AG04449 (cell line): ENCODE measurements around the gene DYNC2I2.

Experiments
- CTCF ChIA-PET: fragments of 350-600 bp; formaldehyde crosslinking; extraction: SDS; loops from one replicate; lab custom pipeline; 2021; ENCODE audit warnings: antibody characterized with exemption; lab: Yijun Ruan, JAX
- POLR2A ChIA-PET: fragments of 400-600, 350-600 bp; formaldehyde crosslinking; extraction: SDS; loops from one replicate; lab custom pipeline; 2020; ENCODE audit warnings: antibody characterized with exemption, inconsistent platforms; lab: Yijun Ruan, JAX
- DNase-seq: peaks from one replicate; pipeline ENCODE4 v3.0.0-alpha.2; 2010; ENCODE audit warnings: low read depth, low spot score
- H3K4me3 ChIP-seq: 2 replicates; pipeline ENCODE4 v1.5.1; 2011; ENCODE audit warnings: low read depth, mild to moderate bottlenecking, control low read depth, low read length
- TF ChIP-seq, protein P1 (sequence below): IDR thresholded peaks from one replicate; pipeline ENCODE4 v1.5.1; 2011; ENCODE audit warnings: mild to moderate bottlenecking, moderate library complexity, low read length, control low read depth, inconsistent platforms; ENCODE audit not compliant: insufficient read depth; ENCODE audit errors: missing control alignments

The DYNC2I2 gene

DNA sequence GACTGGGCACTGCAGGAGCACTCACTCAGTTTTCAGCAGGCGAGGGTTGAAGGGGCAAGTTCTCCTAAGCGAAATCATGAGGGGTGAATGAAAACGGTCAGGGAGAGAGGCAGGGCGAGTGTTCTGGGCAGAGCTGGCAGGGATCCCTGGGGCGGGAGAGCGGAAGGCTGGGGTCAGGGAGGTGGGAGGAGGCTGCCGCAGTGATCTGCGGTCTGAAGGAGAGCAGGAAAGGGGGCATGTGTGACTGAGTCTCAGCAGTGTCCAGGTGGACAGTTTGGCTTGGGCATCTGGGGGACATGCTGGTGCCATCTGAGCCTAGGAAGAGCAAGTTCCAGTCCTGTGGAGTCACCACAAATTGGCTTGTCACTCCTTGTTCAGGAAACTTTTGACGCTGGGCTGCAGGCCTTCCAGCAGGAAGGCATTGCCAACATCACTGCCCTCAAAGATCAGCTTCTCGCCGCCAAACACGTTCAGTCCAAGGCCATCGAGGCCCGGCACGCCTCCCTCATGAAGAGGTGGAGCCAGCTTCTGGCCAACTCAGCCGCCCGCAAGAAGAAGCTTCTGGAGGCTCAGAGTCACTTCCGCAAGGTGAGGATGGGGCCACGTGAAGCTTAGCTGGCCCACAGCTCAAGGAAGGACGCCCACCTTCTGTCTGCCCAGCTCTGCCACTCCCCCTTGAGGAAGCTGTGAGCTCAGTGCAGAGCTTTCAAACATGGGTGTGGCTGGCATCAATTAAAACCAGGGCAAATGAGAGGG is 31.1 kb downstream of the DYNC2I2 start:
- TF ChIP-seq, protein P1, sequence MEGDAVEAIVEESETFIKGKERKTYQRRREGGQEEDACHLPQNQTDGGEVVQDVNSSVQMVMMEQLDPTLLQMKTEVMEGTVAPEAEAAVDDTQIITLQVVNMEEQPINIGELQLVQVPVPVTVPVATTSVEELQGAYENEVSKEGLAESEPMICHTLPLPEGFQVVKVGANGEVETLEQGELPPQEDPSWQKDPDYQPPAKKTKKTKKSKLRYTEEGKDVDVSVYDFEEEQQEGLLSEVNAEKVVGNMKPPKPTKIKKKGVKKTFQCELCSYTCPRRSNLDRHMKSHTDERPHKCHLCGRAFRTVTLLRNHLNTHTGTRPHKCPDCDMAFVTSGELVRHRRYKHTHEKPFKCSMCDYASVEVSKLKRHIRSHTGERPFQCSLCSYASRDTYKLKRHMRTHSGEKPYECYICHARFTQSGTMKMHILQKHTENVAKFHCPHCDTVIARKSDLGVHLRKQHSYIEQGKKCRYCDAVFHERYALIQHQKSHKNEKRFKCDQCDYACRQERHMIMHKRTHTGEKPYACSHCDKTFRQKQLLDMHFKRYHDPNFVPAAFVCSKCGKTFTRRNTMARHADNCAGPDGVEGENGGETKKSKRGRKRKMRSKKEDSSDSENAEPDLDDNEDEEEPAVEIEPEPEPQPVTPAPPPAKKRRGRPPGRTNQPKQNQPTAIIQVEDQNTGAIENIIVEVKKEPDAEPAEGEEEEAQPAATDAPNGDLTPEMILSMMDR: no peak
- no peak overlapping the region for H3K4me3 ChIP-seq
- POLR2A ChIA-PET: no interaction called here
- DNase-seq: no peak
- CTCF ChIA-PET: interaction anchor here (1.4 to 5.8 kb wide), 3 partner anchors 8 to 16 kb away, joined by 3 to 53 read pairs (median 5); no protein-coding TSS in a partner anchor

- no peak overlapping the region for H3K4me3 ChIP-seq
- no peak for DNase-seq
- POLR2A ChIA-PET: no interaction called here
- TF ChIP-seq, protein P1: no peak
- CTCF ChIA-PET: interaction anchor here (0.6 to 5.8 kb wide), 4 partner anchors 9 to 398 kb away, joined by 3 to 53 read pairs (median 4); no protein-coding TSS in a partner anchor
These were observed 32.1 kb downstream of the DYNC2I2 start for GRCh38 chr9:128624566-128624965.

DNA sequence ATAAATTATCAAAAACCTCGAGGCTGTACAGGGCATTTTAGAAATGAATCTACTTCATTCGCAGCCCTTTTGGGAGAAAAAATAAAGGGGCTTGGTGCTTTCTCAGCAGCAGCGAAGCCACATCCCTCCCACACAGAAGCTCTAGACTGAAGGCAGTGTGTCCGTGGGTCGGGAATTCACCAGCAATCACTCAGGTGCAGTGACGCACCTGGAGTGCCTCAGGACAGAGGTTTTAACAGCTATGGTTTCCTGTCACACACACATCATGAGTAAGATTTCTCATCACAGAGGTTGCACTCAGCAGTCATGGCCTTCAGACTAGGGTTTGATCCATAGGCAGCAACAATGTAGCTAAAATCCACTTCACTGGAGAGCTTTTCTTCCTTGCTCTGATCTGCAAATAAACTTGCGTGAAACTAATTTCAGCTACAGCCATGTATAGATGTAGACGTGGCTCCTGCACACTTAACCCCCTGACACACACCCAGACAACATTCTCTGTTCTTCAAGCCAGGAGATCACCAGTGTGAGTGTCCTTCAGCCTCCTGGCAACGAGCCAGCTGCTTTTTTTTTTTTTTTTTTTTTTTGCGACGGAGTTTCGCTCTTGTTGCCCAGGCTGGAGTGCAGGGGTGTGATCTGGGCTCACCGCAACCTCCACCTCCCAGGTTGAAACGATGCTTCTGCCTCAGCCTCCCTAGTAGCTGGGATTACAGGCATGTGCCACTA is 34.8 kb downstream of the DYNC2I2 start:
- ChIA-PET POLR2A (interaction anchor here (0.7 kb wide), 1 partner anchor 11 kb away, joined by 3 read pairs; no protein-coding TSS in a partner anchor), CTCF (interaction anchor here (0.9 to 5.8 kb wide), 2 partner anchors 10 to 12 kb away, joined by 3 to 53 read pairs; no protein-coding TSS in a partner anchor)
- no peak overlapping the region for H3K4me3 ChIP-seq
- DNase-seq: no peak
- TF ChIP-seq, protein P1: no peak

DNA sequence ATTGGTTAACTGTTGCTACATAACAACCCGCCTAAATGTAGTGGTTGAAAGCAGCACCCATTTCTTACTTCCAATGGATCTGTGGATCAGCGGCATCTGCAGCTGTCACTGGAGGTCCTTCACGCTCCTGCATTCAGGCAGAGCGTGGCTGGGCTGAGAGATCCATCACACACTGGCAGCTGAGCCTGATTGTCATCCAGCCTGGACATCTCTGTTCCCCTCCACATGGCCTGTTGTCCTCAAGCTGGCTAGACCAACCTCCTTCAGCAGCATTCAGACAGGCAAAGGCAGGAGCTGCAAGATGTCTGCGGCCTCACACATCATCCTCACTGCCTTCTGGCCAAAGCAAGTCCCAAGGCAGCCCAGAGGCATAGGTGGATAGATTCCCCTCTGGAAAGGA is 36.9 kb downstream of the DYNC2I2 start:
- DNase-seq: no peak
- TF ChIP-seq, protein P1: no peak
- POLR2A ChIA-PET: no interaction called here
- CTCF ChIA-PET: no interaction called here
- no peak overlapping the region for H3K4me3 ChIP-seq

DNA sequence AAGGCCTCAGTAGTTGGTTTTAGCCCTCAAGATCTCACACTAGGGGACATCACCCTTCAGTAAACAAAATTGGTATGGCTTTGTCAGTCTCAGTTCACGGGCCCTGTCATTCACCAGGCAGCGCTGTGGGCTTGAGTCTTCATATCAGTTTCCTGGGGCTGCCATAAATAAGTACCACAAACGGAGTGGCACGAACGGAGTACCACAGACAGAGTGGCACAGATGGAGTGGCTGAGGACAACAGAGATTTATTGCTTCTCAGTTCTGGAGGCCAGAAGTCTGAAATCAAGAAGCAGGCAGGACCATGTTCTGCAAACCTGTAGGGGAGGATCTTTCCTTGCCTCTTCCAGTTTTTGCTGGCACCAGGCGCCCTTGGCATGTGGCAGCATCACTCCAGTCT is 37.5 kb downstream of the DYNC2I2 start:
- POLR2A ChIA-PET: no interaction called here
- TF ChIP-seq, protein P1: no peak
- H3K4me3 ChIP-seq: no peak overlapping the region
- DNase-seq: no peak
- CTCF ChIA-PET: no interaction called here

GRCh38 chr9:128617943-128618342 is 38.7 kb downstream of the DYNC2I2 start:
- POLR2A ChIA-PET: no interaction called here
- TF ChIP-seq, protein P1: no peak
- no peak for DNase-seq
- H3K4me3 ChIP-seq: no peak overlapping the region
- CTCF ChIA-PET: interaction anchor here (0.8 to 1.7 kb wide), 3 partner anchors 9 to 84 kb away, joined by 3 to 4 read pairs (median 4); partner anchors contain the start of gene PKN3
